H1 (cell line): ENCODE data around the gene ZNF660.
"Not testable (repeated sequence)": the region's sequence is repeated elsewhere in the genome, so short reads cannot be mapped to it uniquely, and the experiment has no call there.

Source experiments
- BCL11A ChIP-seq, 2 experiments: IDR thresholded peaks; one replicate each; pipeline ENCODE4 v1.6.1; 2011; ENCODE audit warnings: low read depth in 2 of 2, low read length in 2 of 2, mild to moderate bottlenecking in 2 of 2
- CTCF ChIP-seq, 3 experiments: IDR thresholded peaks; 1 replicate in 2 of 3; 2 replicates in 1 of 3; pipeline versions ENCODE4 v1.5.1 to v1.6.1; 2011; ENCODE audit warnings: low read length in 3 of 3, mild to moderate bottlenecking in 3 of 3, inconsistent platforms in 2 of 3, low read depth in 1 of 3, moderate library complexity in 1 of 3; ENCODE audit not compliant: insufficient read depth in 1 of 3; ENCODE audit errors: control extremely low read depth in 1 of 3
- JUN ChIP-seq: IDR thresholded peaks from 2 replicates; pipeline ENCODE4 v1.6.1; 2011; ENCODE audit warnings: low read depth, mild to moderate bottlenecking, improper control_type of control experiment, low read length
- KDM1A ChIP-seq: fragments of 200-600, 300-600 bp; sonication (generic); IDR thresholded peaks from 2 replicates; pipeline ENCODE4 v1.7.1; 2016; ENCODE audit warnings: mild to moderate bottlenecking, low read length, borderline replicate concordance
- MAFK ChIP-seq: IDR thresholded peaks from 2 replicates; pipeline ENCODE4 v1.6.1; 2012; ENCODE audit warnings: low read depth, mild to moderate bottlenecking, improper control_type of control experiment, low read length
- SP1 ChIP-seq: IDR thresholded peaks from 2 replicates; pipeline ENCODE4 v1.6.1; 2011; ENCODE audit warnings: low read depth, low read length
- TBP ChIP-seq: IDR thresholded peaks from 2 replicates; pipeline ENCODE4 v1.6.1; 2011; ENCODE audit warnings: low read depth, low read length, improper control_type of control experiment
- ZNF274 ChIP-seq: IDR thresholded peaks from 2 replicates; pipeline ENCODE4 v1.7.0; 2012; ENCODE audit warnings: low read length, borderline replicate concordance; ENCODE audit errors: extremely low read depth

- TF ChIP-seq JUN; KDM1A; SP1; ZNF274; MAFK; TBP; CTCF (IDR thresholded peaks at IDR 0.05; ENCODE audit: control extremely low read depth in 1 of 3, insufficient read depth in 1 of 3, low read depth in 1 of 3, low read length in 3 of 3); BCL11A (IDR thresholded peaks at IDR 0.05; ENCODE audit: low read depth in 2 of 2, low read length in 2 of 2): not testable (repeated sequence)
These were observed 6.4 kb upstream of the ZNF660 start for GRCh38 chr3:44578316-44578715.
